HCEC 1CT (cell line): ENCODE measurements around the gene CEP55.
"Not testable (repeated sequence)": the region's sequence is repeated elsewhere in the genome, so short reads cannot be mapped to it uniquely, and the experiment has no call there.

Experiments
- DNase-seq: peaks from one replicate; pipeline ENCODE4 v3.0.0-alpha.2; 2017

The CEP55 gene

DNA sequence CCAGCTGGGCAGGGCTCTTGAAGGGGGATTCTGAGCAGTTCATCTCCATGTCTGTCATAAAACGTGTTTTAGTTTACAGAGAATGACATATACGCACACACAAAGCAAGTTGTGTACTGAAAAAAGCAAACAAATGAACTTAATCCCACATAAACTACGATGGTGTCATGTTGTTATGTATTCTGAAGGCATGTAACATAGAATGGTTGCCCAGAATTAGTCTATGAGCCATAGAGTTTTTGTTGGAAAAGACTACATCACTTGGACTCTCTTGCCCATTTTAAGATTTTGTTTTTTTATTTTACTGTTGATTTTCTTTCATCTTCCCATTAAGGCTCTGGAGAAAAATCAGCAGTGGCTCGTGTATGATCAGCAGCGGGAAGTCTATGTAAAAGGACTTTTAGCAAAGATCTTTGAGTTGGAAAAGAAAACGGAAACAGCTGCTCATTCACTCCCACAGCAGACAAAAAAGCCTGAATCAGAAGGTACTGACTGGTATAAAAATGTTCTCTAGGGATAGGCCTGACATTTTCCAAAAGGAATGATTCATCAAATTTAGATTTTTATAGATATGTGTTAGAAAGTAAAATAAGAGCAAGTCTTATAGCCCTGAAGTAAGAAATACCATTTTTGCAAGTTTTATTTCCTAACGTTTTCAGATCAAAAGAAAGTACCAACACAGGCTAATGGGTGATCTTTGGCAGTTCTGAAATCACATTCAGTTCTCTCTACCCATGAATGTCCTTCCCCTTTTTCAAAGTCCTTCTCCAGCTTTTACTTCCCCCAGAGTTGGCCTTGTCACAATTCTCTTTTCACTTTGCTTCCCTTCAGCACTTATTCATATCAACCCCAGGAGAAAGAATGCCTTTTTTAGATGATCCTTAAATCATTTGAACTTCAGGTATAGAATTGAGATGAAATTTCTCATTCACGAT lies 18.9 kb downstream of the CEP55 start:
- DNase-seq, result no peak

DNA sequence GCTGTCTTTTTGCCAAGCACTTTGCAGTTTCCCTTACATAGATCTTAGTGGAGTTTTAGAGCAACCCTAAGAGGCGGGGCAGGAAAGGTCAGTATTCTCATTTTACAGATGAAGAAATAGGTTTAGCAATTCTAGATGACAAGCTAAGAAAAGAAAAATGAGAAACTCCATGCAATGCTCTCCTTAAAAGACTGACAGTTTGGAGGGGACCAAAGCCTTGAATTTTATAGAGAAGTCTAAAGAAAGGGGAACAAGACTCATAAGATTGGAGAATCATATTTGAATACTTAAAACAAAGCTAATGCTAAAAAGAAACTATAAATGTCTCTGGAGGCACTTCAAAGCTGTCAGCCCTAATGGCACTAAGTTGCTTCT lies 19.6 kb downstream of the CEP55 start:
- no peak for DNase-seq

DNA sequence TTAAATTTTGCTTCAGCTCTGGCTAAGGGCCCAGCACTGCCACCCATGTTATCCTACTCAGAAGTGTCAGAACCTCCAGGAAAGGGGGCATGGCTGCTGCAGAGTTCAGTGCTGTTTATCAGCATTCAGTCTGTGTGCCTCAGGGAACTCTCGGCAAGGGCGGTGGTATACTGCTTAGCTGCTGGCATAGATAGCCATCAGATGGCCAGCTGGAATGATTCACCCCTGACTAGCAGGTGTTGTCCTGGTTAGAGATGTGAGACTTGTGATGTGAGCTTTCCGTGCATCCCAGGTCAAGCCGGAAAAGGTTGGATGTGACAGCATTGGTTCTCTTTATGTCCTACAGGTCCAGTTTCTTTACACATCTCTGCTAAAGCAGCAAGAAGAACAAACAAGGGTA lies 22.1 kb downstream of the CEP55 start:
- no peak for DNase-seq

DNA sequence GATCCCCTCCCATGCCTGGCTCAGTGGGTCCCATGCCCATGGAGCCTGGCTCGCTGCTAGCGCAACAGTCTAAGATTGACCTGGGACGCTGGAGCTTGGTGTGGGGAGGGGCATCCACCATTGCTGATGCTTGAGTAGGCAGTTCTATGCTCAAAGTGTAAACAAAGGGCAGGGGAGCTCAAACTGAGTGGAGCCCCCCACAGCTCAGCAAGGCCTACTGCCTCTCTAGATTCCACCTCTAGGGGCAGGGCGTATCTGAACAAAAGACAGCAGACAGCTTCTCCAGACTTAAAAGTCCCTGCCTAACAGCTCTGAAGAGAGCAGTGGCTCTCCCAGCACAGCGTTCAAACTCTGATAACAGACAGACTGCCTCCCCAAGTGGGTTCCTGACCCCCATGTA lies 38.9 kb downstream of the CEP55 start:
- DNase-seq, result no peak

DNA sequence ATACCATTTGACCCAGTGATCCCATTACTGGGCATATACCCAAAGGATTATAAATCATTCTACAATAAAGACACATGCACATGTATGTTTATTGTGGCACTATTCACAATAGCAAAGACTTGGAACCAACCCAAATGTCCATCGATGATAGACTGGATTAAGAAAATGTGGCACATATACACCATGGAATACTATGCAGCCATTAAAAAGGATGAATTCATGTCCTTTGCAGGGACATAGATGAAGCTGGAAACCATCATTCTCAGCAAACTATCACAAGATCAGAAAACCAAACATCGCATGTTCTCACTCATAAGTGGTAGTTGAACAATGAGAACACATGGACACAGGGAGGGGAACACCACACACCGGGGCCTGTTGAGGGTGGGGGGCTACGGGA lies 44.5 kb downstream of the CEP55 start:
- not testable (repeated sequence) for DNase-seq

DNA sequence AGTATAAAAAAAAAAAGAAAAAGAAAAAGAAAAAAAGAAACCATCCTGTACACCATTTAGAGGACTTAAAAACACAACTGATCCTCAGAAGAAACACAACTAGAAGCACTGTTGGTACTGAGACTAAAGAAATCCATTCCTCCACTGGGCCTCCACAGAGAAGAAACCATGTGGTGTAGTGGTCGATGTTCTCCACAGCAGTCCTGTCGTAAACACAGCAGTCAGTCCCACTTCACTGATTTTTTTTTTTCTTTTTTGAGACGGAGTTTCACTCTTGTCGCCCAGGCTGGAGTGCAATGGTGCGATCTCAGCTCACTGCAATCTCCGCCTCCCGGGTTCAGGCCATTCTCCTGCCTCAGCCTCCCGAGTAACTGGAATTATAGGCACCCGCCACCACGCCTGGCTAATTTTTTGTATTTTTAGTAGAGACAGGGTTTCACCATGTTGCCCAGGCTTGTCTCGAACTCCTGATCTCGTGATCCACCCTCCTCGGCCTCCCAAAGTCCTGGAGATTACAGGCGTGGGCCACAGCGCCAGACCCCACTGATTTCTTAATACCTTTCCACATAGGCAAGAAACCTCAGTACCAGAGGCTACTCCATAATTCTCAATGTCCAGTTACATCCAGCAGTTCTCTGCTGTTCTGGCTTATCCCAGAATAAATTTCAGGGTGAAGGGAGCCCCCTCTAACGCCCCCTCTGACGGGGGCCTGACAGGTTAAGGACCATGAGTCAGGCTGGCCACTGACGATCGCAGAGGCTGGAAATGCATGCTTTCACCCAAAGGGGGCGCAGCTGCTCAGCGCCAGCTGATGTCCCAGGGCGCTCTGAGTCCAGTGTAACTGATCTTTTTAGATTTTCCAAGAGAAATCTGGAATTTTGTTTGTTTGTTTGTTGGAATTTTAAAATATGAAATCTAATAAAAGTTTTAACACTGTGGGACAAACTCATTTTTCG lies 45.3 kb downstream of the CEP55 start:
- peak; percentile 46 for DNase-seq

DNA sequence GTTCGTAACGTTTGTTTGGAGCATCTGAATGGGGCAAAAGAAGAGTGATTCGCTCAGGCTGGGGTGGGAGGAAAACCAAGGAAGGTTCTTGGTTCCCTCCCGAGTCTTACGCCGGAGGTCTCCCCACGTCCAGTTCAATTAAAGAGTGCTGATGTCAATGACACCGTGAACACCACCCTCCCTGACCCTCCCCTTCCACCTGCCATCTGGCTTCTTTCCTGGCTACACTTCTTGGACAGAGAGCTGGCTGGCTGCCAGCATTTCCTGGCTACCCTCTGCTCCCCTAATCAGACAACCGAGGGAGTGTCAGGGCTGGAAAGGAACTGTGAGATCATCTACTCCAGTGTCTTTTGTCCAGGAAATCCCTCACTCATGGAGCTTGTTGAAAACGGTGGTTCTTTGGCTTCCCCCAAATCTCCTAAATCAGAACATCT lies 46.0 kb downstream of the CEP55 start:
- DNase-seq, result peak; percentile 12

DNA sequence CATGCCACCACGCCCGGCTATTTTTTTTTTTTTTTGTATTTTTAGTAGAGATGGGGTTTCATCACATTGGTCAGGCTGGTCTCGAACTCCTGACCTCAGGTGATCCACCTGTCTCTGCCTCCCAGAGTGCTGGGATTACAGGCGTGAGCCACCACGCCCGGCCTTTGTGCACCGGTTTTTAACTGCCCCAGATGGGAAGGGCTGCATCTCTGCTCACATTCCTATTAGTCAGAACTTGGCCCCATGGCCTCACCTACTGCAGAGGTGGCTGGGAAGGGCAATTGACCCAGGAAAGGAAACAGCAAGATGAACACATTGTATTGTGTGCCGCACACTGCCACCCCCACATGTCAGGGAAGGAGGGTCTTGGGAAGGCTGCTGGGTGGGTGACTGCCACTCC lies 50.6 kb downstream of the CEP55 start:
- DNase-seq, result not testable (repeated sequence)

DNA sequence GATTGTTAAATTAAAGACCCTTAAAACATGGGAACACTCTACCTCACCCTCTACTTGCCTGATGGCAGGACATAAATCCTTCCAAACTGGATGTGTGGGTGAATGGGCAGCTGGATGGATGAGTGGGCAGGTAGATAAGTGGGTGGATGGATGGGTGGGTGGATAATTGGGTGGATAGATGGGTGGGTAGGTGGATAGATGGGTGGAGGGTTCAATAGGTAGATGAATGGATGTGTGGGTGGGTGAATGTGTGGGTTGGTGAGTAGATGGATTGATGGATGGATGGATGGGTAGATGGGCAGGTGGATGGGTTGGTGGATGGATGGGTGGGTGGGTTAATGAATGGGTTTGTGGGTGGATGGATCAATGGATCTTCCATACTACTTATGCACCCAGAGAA lies 51.1 kb downstream of the CEP55 start:
- DNase-seq, result no peak

DNA sequence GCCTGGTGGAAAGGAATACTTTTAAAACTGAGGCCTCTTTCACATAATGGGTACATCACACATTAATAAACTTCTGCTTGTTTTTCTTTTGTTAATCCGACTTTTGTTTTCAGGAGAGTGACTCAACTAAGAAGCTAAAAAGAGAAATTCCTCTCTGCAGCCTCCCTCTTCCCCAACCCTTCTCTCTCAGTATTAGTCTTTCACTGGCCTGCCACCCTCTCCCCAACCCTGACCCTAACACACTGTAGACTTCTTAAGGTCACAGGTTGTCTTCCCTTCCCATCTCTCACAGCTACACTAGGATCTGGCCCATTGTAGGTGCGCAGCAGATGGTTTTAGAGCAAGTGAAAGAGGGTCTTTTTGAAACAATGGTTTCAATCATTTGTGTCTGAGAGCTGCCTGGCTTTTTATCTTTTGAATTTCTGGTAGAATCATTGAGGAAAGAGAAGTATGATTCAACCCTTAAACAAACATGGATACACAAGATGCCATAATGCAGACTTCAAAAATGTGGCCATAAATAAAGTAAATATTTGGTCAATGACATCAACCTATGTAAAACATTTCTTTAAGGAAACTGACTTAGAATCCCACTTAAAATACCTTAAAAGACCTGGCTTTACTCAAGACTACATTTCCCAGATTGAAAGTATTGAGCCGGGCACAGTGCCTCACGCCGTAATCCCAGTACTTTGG lies 52.1 kb downstream of the CEP55 start:
- peak; percentile 44 for DNase-seq

DNA sequence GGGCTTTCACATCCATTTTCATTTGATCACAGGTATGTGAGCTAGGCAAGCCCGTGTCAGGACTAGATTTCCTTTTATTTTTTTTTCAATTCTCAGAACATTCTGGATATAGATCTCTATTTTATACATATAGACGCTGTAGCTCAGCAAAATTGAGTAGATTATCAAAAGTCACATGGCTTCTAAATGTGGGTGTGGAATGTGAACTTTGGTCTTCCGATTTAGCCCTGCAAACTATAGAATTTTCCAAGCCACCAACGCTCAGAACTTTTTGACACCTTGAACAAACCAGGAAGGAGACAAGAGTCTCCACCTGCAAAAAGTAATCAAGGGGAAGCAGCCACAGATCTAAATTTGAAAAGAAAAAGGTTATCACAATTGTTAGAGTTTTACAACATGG lies 54.2 kb downstream of the CEP55 start:
- no peak for DNase-seq

DNA sequence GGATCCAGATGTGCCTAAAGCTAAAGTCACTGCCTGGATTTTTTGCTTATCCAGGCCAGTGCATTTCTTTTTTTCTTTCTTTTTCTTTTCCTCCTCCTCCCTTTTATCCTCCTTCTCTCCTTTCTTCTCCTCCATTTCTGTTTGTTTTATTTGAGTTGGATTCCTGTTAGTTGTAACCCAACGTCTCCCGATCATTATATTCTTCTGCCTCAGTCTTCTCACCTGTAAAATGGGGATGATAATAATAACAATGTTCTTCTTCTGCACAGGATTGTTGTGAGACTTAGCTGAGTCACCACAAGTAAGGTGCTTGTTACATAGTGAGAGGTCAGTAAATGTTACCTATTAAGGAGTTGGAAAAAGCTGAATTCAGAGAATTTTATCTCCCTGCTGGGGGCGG lies 56.4 kb downstream of the CEP55 start:
- DNase-seq, result no peak

DNA sequence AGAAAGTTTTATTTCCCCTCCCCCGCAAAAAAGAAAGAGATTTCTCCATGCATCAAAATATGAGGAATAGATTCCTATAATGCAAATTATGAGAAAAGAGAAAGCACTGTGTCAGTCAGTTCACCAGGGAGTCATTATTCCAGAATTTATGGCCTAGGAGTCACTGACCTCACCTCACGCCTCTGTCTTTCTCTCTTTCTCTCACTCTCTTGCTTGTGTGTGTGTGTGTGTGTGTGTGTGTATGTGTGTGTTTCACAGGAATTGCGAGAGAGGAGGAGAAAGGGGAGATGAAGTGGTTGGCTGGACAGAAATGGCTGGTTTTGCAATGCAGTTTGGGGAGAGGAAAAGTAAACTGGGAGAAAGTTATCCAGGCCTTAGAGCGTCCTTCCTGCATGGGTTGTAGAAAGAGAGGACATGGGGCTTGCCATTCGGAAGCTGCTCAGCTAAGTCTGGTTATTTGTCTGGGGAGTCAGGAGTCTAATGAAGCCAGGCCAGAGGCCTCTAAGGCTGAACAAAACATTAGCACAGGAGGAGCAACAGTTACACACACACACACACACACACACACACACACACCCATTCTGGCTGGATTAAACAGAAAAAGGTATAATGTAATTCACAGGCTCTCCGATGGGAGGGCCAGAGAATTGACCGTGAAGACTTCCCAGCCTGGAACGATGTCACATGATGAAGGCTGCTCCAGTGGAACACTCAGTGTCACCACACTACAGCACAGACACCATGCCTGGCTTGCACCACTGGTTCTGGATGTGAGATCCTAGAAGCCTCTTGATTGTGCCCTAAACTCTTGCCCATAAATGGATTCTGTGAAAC lies 57.3 kb downstream of the CEP55 start:
- no peak for DNase-seq

DNA sequence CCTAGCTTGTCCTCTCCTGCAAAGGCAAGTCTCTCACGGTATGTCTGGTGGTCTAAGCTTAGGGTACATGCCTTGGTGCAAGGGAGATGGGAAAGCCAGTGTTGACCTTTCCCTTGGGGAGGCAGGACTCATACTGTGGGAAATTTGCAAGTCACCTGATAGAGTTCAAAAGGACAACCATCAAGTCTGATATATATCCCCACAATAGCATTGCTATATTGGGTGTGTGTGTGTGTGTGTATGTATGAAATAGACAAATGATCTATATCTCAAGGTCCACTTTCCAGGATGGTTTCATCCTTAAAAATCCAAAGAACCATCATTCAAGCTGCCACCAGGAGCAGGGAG lies 57.9 kb downstream of the CEP55 start:
- no peak for DNase-seq

DNA sequence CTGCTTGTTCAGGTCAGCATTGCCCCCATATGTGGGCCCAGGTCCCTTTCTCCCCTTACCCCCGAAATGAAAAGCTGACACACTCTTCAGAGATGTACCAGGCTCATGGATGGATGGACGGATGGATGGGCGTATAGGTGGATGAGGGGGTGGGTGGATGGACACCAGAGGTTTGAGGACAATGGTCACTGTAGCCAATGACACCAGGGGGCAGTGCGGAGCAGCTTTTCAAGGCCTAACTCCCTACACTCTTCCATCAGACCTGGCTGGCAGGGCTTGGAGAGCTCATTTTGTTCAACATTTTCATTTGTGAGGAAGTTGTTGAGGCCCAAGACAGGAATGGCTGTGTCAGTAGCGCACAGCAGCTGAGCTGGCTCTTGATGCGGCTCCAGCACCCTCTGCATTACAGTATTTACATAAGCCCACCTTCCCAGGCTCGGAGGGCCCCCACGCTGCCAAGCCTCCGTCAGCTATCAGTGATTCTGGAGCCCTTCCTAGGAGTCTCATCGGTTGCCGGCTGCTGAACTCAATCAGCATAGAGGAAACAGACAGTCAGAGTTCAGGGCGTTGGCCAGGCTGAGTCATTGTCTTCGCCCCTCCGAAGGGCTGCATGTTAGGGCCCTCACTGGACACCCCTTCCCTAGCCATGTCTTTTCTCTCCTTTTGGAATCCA lies 58.5 kb downstream of the CEP55 start:
- peak; percentile 57 for DNase-seq

DNA sequence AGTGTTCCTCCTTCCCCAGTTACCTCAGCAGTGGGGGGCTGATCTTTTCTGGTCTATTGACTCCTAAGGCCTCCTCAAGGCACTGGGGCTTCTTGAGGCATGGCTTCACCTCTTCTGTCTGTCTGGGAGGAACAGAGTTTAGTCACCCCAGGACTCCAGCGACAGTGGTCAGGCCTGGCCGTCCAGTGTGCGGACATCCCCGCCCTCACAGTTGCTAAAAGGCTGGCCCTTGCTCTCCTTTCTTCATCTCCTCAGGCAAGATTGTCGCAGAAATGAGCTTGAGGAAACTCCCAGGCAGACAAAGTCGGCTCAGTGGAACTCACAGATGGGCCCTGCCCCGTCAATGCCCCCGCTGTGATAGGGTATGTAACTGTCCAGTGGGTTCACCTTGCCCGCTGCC lies 63.1 kb downstream of the CEP55 start:
- no peak for DNase-seq

DNA sequence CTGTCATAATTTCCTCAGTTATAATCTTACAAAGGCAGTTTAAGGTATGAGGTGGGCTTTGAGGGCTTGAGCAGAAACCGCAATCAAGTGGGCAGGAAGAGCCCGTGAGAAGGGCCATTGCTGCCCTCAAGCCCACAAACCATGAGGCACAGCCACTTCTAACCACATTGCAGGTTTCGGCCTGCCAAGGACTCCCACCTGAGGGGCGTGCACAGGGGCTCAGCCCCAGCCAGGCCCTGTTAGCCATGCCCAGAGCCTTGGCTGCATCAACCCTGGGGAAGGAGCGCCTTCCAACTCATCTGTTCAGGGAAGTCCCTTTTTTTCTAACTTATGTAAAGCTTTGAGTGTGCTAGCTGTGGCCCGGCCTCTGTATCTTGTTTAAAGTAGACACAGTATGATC lies 64.1 kb downstream of the CEP55 start:
- DNase-seq, result no peak

DNA sequence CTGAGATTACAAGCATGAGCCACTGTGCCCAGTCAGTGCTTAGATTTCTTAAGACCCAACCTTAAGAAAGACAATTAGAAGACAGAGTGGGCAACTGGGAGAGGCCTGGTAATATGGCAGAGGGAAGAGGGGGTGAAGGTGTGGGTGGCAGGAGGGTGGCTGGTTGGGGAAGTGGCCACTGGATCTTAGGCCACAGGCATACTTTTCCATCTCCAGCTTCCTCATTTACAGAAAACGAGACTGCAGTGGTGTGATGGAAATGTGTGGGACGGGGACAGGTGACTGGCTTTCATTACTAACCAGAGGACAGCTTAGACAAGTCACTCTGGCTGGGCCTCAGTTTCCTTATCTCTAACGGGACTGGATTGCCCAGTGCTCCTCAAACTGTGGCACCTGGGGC lies 69.0 kb downstream of the CEP55 start:
- DNase-seq, result no peak

DNA sequence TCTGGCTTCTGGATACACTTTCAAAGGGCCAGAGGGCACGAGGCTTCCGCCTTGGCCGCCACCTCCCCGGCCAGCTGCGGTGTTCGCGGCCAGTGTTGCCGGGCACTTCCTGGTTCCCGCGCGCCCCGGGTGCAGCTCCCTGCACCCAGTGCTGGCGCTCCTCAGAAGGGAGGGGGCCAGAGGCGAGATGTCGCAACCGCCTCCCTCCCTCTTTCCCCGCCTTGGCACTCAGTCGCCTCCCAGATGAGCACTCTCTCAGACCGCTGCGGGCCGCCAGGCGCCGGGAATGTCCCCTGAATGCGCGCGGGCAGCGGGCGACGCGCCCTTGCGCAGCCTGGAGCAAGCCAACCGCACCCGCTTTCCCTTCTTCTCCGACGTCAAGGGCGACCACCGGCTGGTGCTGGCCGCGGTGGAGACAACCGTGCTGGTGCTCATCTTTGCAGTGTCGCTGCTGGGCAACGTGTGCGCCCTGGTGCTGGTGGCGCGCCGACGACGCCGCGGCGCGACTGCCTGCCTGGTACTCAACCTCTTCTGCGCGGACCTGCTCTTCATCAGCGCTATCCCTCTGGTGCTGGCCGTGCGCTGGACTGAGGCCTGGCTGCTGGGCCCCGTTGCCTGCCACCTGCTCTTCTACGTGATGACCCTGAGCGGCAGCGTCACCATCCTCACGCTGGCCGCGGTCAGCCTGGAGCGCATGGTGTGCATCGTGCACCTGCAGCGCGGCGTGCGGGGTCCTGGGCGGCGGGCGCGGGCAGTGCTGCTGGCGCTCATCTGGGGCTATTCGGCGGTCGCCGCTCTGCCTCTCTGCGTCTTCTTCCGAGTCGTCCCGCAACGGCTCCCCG lies 70.2 kb downstream of the CEP55 start, which contains the start of gene FFAR4:
TSS of gene FFAR4 (plus strand) at position 231 of the 842 bp plus-strand sequence. CDS start at position 287, 56 bp downstream.
- no peak for DNase-seq

DNA sequence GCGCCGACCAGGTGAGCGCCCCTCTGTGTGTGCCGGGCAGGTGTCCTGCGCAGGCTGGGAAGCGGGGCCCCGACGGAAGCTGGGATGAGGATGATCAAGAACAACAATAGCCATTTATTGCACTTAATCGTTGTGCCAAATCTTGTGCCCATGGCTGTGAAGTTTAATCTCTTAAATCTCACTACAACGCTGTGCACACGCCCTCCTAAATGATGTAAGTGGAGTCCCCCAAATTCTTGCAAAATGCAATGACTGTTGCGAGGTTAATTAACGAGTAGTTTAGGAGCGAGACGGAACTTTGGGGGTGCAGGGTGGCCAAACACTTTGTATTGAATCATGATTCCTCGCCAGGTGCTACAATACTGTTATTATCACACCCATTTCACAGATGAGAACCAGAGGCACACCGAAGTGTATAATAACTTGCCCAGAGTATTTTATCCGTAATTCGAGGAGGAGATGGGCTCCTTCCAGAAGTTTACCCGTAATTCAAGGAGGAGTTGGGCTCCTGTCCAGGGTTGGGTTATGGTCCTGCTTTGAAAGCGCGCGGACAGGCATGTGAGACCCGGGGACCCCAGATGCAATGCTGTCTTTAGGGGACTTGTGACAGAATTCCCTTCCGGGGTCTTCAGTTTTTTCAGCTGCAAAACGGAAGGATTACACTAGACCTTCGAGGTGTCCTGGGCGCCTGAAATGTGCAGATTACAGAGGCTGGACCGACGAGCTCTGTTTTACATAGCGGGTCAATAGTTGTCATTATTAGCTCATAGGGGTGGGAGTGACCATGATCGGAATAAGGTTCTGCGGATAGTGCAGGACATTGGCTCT lies 71.1 kb downstream of the CEP55 start:
- no peak for DNase-seq
